K562 (cell line): Measurements from ENCODE around the gene MAP4. TPM values are rescaled to one million over a fixed set of nuclear protein-coding genes. Genes with fewer than 3 reads are reported as not detected.
A peak's percentile ranks its signal among the peaks of the same experiment; 100 is the strongest.

Experiments used
- BACH1 ChIP-seq: fragments of 200-800 bp; sonication (Bioruptor generic); IDR thresholded peaks from 2 replicates; pipeline ENCODE4 v1.6.1; 2016; ENCODE audit warnings: missing genetic modification characterization, missing compliant biosample characterization
- BMI1 ChIP-seq: fragments of 150-350 bp; IDR thresholded peaks from 2 replicates; pipeline ENCODE4 v1.6.1; 2014; ENCODE audit warnings: low read length
- BRCA1 ChIP-seq, 2 experiments: fragments of 450-650 bp in 1 of 2; sonication (generic) in 1 of 2; formaldehyde crosslinking in 1 of 2; IDR thresholded peaks; 2 replicates each; pipeline versions ENCODE4 v1.5.0 to v1.6.1; 2017 to 2020; ENCODE audit warnings: mild to moderate bottlenecking in 1 of 2, missing genetic modification reagents in 1 of 2
- BRF2 ChIP-seq: IDR thresholded peaks from 3 replicates; pipeline ENCODE4 v1.6.1; 2011; ENCODE audit warnings: borderline replicate concordance, mild to moderate bottlenecking; ENCODE audit not compliant: insufficient read length, insufficient read depth
- CLOCK ChIP-seq: fragments of 250-450 bp; sonication (Bioruptor Pico); IDR thresholded peaks from 2 replicates; pipeline ENCODE4 v1.4.0; 2020; ENCODE audit warnings: mild to moderate bottlenecking, moderate library complexity, borderline replicate concordance
- CREB1 ChIP-seq, 2 experiments: sonication (generic) in 1 of 2; formaldehyde crosslinking in 1 of 2; IDR thresholded peaks; 2 replicates each; pipeline versions ENCODE4 v1.6.1 to v1.8.0; 2012 to 2022; ENCODE audit warnings: inconsistent platforms in 1 of 2, mild to moderate bottlenecking in 1 of 2, missing genetic modification reagents in 1 of 2, moderate library complexity in 1 of 2
- ETS1 ChIP-seq: conservative IDR thresholded peaks from 2 replicates; pipeline ENCODE4 v1.6.1; 2011; ENCODE audit warnings: low read depth, mild to moderate bottlenecking, low read length; ENCODE audit not compliant: control insufficient read depth
- FUS ChIP-seq: fragments of 200-400 bp; formaldehyde crosslinking; optimal IDR thresholded peaks from 2 replicates; pipeline ENCODE3; 2017; ENCODE audit warnings: low read depth, low read length
- KLF10 ChIP-seq: fragments of 250-450 bp; sonication (Bioruptor Pico); IDR thresholded peaks from 2 replicates; pipeline ENCODE4 v1.6.1; 2021; ENCODE audit warnings: matching md5 sums
- NCOA6 ChIP-seq: fragments of 450-650 bp; IDR thresholded peaks from 2 replicates; pipeline ENCODE4 v1.6.1; 2017; ENCODE audit warnings: mild to moderate bottlenecking
- NFIC ChIP-seq: fragments of 450-650 bp; IDR thresholded peaks from 2 replicates; pipeline ENCODE4 v1.6.1; 2017; ENCODE audit warnings: mild to moderate bottlenecking, inconsistent platforms
- NR2C2 ChIP-seq, 2 experiments: fragments of 200-800 bp in 1 of 2; sonication (Bioruptor generic) in 1 of 2; sonication (generic) in 1 of 2; formaldehyde crosslinking in 1 of 2; IDR thresholded peaks; 2 replicates each; pipeline versions ENCODE4 v1.6.1 to v1.8.0; 2016 to 2022; ENCODE audit warnings: mild to moderate bottlenecking in 1 of 2, missing compliant biosample characterization in 1 of 2, missing genetic modification characterization in 1 of 2, missing genetic modification reagents in 1 of 2
- POLR2B ChIP-seq: fragments of 450-650 bp; IDR thresholded peaks from 2 replicates; pipeline ENCODE4 v1.6.1; 2018; ENCODE audit warnings: low read depth; ENCODE audit not compliant: partially characterized antibody
- RBBP5 ChIP-seq: fragments of 200-600 bp; sonication (generic); IDR thresholded peaks from 2 replicates; pipeline ENCODE4 v1.6.1; 2012; ENCODE audit warnings: borderline replicate concordance, mild to moderate bottlenecking, low read length, control low read depth, inconsistent platforms; ENCODE audit not compliant: insufficient read depth, poor library complexity, severe bottlenecking
- RCOR1 ChIP-seq, 2 experiments: IDR thresholded peaks; 2 replicates each; pipeline ENCODE4 v1.6.1; 2012; ENCODE audit warnings: low read depth in 2 of 2, low read length in 2 of 2, borderline replicate concordance in 1 of 2, improper control_type of control experiment in 1 of 2
- SIN3A ChIP-seq, 2 experiments: fragments of 150-350 bp in 1 of 2; IDR thresholded peaks; 2 replicates each; pipeline ENCODE4 v1.6.1; 2011 to 2016; ENCODE audit warnings: borderline replicate concordance in 2 of 2, low read depth in 2 of 2, low read length in 2 of 2, mild to moderate bottlenecking in 2 of 2, moderate library complexity in 2 of 2; ENCODE audit not compliant: control insufficient read depth in 1 of 2
- SMARCA5 ChIP-seq: fragments of 450-650 bp; IDR thresholded peaks from 2 replicates; pipeline ENCODE4 v1.6.1; 2016
- SMARCC2 ChIP-seq: fragments of 450-650 bp; IDR thresholded peaks from 2 replicates; pipeline ENCODE4 v1.6.1; 2017; ENCODE audit warnings: antibody characterized with exemption, moderate library complexity, mild to moderate bottlenecking, low read depth
- SUPT5H ChIP-seq: fragments of 450-650 bp; IDR thresholded peaks from 2 replicates; pipeline ENCODE4 v1.6.1; 2016
- XRCC4 ChIP-seq: IDR thresholded peaks from one replicate; pipeline ENCODE4 v1.6.1; 2011; ENCODE audit not compliant: insufficient read depth, insufficient read length; ENCODE audit errors: extremely low read depth
- ZBED1 ChIP-seq: IDR thresholded peaks from 2 replicates; pipeline ENCODE4 v1.6.1; 2014
- ZNF778 ChIP-seq: fragments of 450-650 bp; formaldehyde crosslinking; IDR thresholded peaks from 2 replicates; pipeline ENCODE4 v1.4.0; 2020; ENCODE audit warnings: mild to moderate bottlenecking, moderate library complexity
- ZNF830 ChIP-seq: fragments of 250-450 bp; sonication (Bioruptor Pico); IDR thresholded peaks from 2 replicates; pipeline ENCODE4 v1.5.0; 2021; ENCODE audit warnings: mild to moderate bottlenecking
- polyA plus RNA-seq, 8 experiments: library from polyadenylated mRNA; depleted of rRNA in 4 of 8; stranded (reverse) in 5 of 8; unstranded in 3 of 8; fragments of >200 nt; fragmentation: Nextera tagmentation in 2 of 8; fragmentation: Illumina TruSeq in 1 of 8; extraction: Ambion mirVana in 2 of 8; extraction: Trizol in 1 of 8; gene quantifications; 2 replicates each; pipeline versions ENCODE4 v1.2.1 to v1.2.3, GENCODE V29; 2011 to 2014; ENCODE audit warnings: inconsistent platforms in 1 of 8, missing spikeins in 1 of 8
- total RNA-seq, 7 experiments: library from RNA; depleted of rRNA in 6 of 7; stranded (reverse); fragments of >200 nt in 6 of 7; fragmentation: Illumina TruSeq in 2 of 7; extraction: Trizol in 2 of 7; gene quantifications; 2 replicates each; pipeline versions ENCODE4 v1.2.1 to v1.2.3, GENCODE V29; 2011 to 2021; ENCODE audit warnings: low replicate concordance in 1 of 7

Gene MAP4
- total and polyA plus RNA-seq, 9 of the 15 experiments (the other 6 are each of a cell fraction or from before 2014, with no cell fraction given): 13.3 to 141 (median 36.8) TPM

GRCh38 chr3:47850564-47851410, 165.4 kb downstream of the MAP4 start (continued):
- TF ChIP-seq CREB1 (IDR thresholded peaks at IDR 0.05) (0 out of 2 replicates have a peak, but pooled peaks have one; percentile 6), CREB1 (CRISPR knock-in tag; IDR thresholded peaks at IDR 0.05) (no peak), KLF10 (CRISPR knock-in tag) (no peak), ETS1 (no peak), SUPT5H (peak; percentile 81), FUS (no peak), CLOCK (CRISPR knock-in tag) (no peak), NR2C2 (CRISPR knock-in tag; IDR thresholded peaks at IDR 0.05) (no peak), NR2C2 (tag; IDR thresholded peaks at IDR 0.05) (no peak), ZNF830 (CRISPR knock-in tag) (no peak), SIN3A (IDR thresholded peaks at IDR 0.05; ENCODE audit: borderline replicate concordance in 2 of 2, control insufficient read depth in 1 of 2, low read depth in 2 of 2, low read length in 2 of 2) (peak in 1 of 2 experiments; percentile 24; a peak in 1 of 4 replicates), NFIC (peak; percentile 7; the same call in 1 of the 2 replicates), XRCC4 (no peak), BRCA1 (IDR thresholded peaks at IDR 0.05) (no peak), BRCA1 (CRISPR knock-in tag; IDR thresholded peaks at IDR 0.05) (no peak), BRF2 (no peak), NCOA6 (no peak), ZBED1 (no peak), POLR2B (peak; percentile 82), BACH1 (tag) (no peak), BMI1 (no peak), SMARCA5 (no peak), ZNF778 (CRISPR knock-in tag) (no peak), RBBP5 (no peak), SMARCC2 (no peak), RCOR1 (IDR thresholded peaks at IDR 0.05; ENCODE audit: borderline replicate concordance in 1 of 2, low read depth in 2 of 2, low read length in 2 of 2) (no peak)
